IMR-90 (cell line): ENCODE data around the gene ADGRL4. TPM values are rescaled to one million over a fixed set of nuclear protein-coding genes. Genes with fewer than 3 reads are reported as not detected.

Experiments
- ATAC-seq: fragments of 200-7000 bp; cut with Tn5 transposase; 2 replicates; pipeline ENCODE4 v1.9.1; 2020; ENCODE audit warnings: low read depth, mild to moderate bottlenecking, moderate library complexity
- BruUV-seq: library from RNA; stranded (reverse); fragments of 400-500 nt; replicated peaks from 2 replicates; lab custom pipeline; 2021; lab: Mats Ljungman, UMichigan
- CTCF ChIA-PET: fragments of 300-600 bp; formaldehyde crosslinking; extraction: SDS; loops from one replicate; lab custom pipeline; 2021; ENCODE audit warnings: antibody characterized with exemption; lab: Yijun Ruan, JAX
- POLR2A ChIA-PET: fragments of 300-600 bp; sonication (Branson Sonifier 250); formaldehyde crosslinking; loops from one replicate; lab custom pipeline; 2022; ENCODE audit warnings: antibody characterized with exemption; ENCODE audit not compliant: unreplicated experiment; lab: Charles Lee
- DNase-seq: peaks from one replicate; pipeline ENCODE4 v3.0.0; 2013
- H2AFZ ChIP-seq: replicated peaks from 2 replicates; pipeline ENCODE3; 2013; ENCODE audit warnings: low read length, mild to moderate bottlenecking; ENCODE audit not compliant: poor library complexity
- H2AK5ac ChIP-seq: 2 replicates; pipeline ENCODE4 v1.6.1; 2013; ENCODE audit warnings: low read depth, low read length, inconsistent platforms
- H2AK9ac ChIP-seq: replicated peaks from 2 replicates; pipeline ENCODE3; 2013; ENCODE audit warnings: mild to moderate bottlenecking, low read depth, low read length, moderate library complexity; ENCODE audit not compliant: poor library complexity
- H2BK120ac ChIP-seq: 2 replicates; pipeline ENCODE4 v1.6.1; 2013; ENCODE audit warnings: low read depth, low read length, inconsistent platforms
- H2BK15ac ChIP-seq: 3 replicates; pipeline ENCODE4 v1.6.1; 2013; ENCODE audit warnings: low read depth, low read length, inconsistent platforms
- H2BK20ac ChIP-seq: 2 replicates; pipeline ENCODE4 v1.6.1; 2013; ENCODE audit warnings: low read depth, mild to moderate bottlenecking, inconsistent platforms, low read length, moderate library complexity
- H2BK5ac ChIP-seq: 2 replicates; pipeline ENCODE4 v1.6.1; 2013; ENCODE audit warnings: mild to moderate bottlenecking, low read depth, low read length, inconsistent platforms; ENCODE audit not compliant: poor library complexity, severe bottlenecking
- H3K14ac ChIP-seq: replicated peaks from 2 replicates; pipeline ENCODE4 v1.6.1; 2013; ENCODE audit warnings: low read depth, low read length, inconsistent platforms
- H3K18ac ChIP-seq: 2 replicates; pipeline ENCODE4 v1.6.1; 2013; ENCODE audit warnings: low read depth, low read length, control low read depth
- H3K23ac ChIP-seq: 2 replicates; pipeline ENCODE4 v1.6.1; 2013; ENCODE audit warnings: low read depth, low read length, inconsistent platforms
- H3K27ac ChIP-seq: 2 replicates; pipeline ENCODE4 v1.5.1; 2013; ENCODE audit warnings: mild to moderate bottlenecking, control low read depth, low read length; ENCODE audit not compliant: insufficient read depth
- H3K27me3 ChIP-seq: 2 replicates; pipeline ENCODE4 v1.6.1; 2013; ENCODE audit warnings: low read length; ENCODE audit not compliant: control insufficient read depth, insufficient read depth
- H3K36me3 ChIP-seq: 2 replicates; pipeline ENCODE4 v1.6.1; 2013; ENCODE audit warnings: low read length, mixed read lengths; ENCODE audit not compliant: control insufficient read depth, insufficient read depth
- H3K4ac ChIP-seq: 2 replicates; pipeline ENCODE4 v1.6.1; 2013; ENCODE audit warnings: low read depth, low read length, inconsistent platforms
- H3K4me1 ChIP-seq: 2 replicates; pipeline ENCODE4 v1.6.1; 2013; ENCODE audit warnings: low read length, mixed read lengths; ENCODE audit not compliant: control insufficient read depth, insufficient read depth
- H3K4me2 ChIP-seq: 2 replicates; pipeline ENCODE4 v1.6.1; 2013; ENCODE audit warnings: low read depth, mild to moderate bottlenecking, control low read depth, low read length, moderate library complexity
- H3K4me3 ChIP-seq: 2 replicates; pipeline ENCODE4 v1.5.1; 2013; ENCODE audit warnings: low read depth, mild to moderate bottlenecking, control low read depth, low read length, moderate library complexity; ENCODE audit not compliant: insufficient read depth
- H3K56ac ChIP-seq: 2 replicates; pipeline ENCODE4 v1.6.1; 2013; ENCODE audit warnings: low read length, inconsistent platforms; ENCODE audit not compliant: insufficient read depth; ENCODE audit errors: extremely low read depth
- H3K79me1 ChIP-seq, 2 experiments: 2 replicates each; pipeline ENCODE4 v1.6.1; 2013; ENCODE audit warnings: low read length in 2 of 2, inconsistent platforms in 1 of 2, low read depth in 1 of 2
- H3K9ac ChIP-seq: 2 replicates; pipeline ENCODE4 v1.6.1; 2013; ENCODE audit warnings: low read depth, low read length, control low read depth
- H3K9me1 ChIP-seq: 2 replicates; pipeline ENCODE4 v1.6.1; 2013; ENCODE audit warnings: low read length, inconsistent platforms; ENCODE audit not compliant: insufficient read depth
- H3K9me3 ChIP-seq: 2 replicates; pipeline ENCODE4 v1.6.1; 2013; ENCODE audit warnings: low read length; ENCODE audit not compliant: control insufficient read depth, insufficient read depth
- H4K20me1 ChIP-seq: 2 replicates; pipeline ENCODE4 v1.6.1; 2013; ENCODE audit warnings: low read length, inconsistent platforms; ENCODE audit not compliant: insufficient read depth
- H4K5ac ChIP-seq: 2 replicates; pipeline ENCODE4 v1.6.1; 2013; ENCODE audit warnings: mild to moderate bottlenecking, low read depth, low read length, control low read depth
- H4K8ac ChIP-seq, 2 experiments: 2 replicates each; pipeline ENCODE4 v1.6.1; 2013; ENCODE audit warnings: low read depth in 2 of 2, low read length in 2 of 2, control low read depth in 1 of 2, inconsistent platforms in 1 of 2
- H4K91ac ChIP-seq: 2 replicates; pipeline ENCODE4 v1.6.1; 2013; ENCODE audit warnings: low read depth, low read length, inconsistent platforms; ENCODE audit not compliant: insufficient read depth
- BHLHE40 ChIP-seq: fragments of 150-350 bp; IDR thresholded peaks from 2 replicates; pipeline ENCODE4 v1.6.1; 2016; ENCODE audit warnings: mild to moderate bottlenecking, low read depth, low read length
- CEBPB ChIP-seq: IDR thresholded peaks from 2 replicates; pipeline ENCODE4 v1.6.1; 2012; ENCODE audit warnings: low read depth, low read length, improper control_type of control experiment
- CHD1 ChIP-seq: IDR thresholded peaks from 2 replicates; pipeline ENCODE4 v1.6.1; 2012; ENCODE audit warnings: low read depth, low read length, improper control_type of control experiment
- CTCF ChIP-seq: conservative IDR thresholded peaks from 2 replicates; pipeline ENCODE4 v1.5.1; 2012; ENCODE audit warnings: mild to moderate bottlenecking, low read depth, low read length, improper control_type of control experiment
- ELK1 ChIP-seq: fragments of 150-350 bp; IDR thresholded peaks from 2 replicates; pipeline ENCODE4 v1.6.1; 2016; ENCODE audit warnings: low read depth, mild to moderate bottlenecking, low read length, moderate library complexity, borderline replicate concordance
- FOS ChIP-seq: fragments of 150-350 bp; IDR thresholded peaks from 2 replicates; pipeline ENCODE4 v1.6.1; 2016; ENCODE audit warnings: low read depth, low read length
- MAFK ChIP-seq: IDR thresholded peaks from 2 replicates; pipeline ENCODE4 v1.6.1; 2012; ENCODE audit warnings: low read depth, low read length, improper control_type of control experiment
- MAZ ChIP-seq: IDR thresholded peaks from 2 replicates; pipeline ENCODE4 v1.6.1; 2012; ENCODE audit warnings: low read depth, mild to moderate bottlenecking, low read length, improper control_type of control experiment, moderate library complexity, borderline replicate concordance
- MXI1 ChIP-seq: IDR thresholded peaks from 2 replicates; pipeline ENCODE4 v1.6.1; 2012; ENCODE audit warnings: low read depth, mild to moderate bottlenecking, low read length, moderate library complexity, borderline replicate concordance
- NFE2L2 ChIP-seq: fragments of 150-350 bp; IDR thresholded peaks from 2 replicates; pipeline ENCODE4 v1.6.1; 2016; ENCODE audit warnings: low read depth, mild to moderate bottlenecking, low read length
- POLR2A ChIP-seq: IDR thresholded peaks from 2 replicates; pipeline ENCODE4 v1.6.1; 2012; ENCODE audit warnings: mild to moderate bottlenecking, low read depth, low read length
- RAD21 ChIP-seq: IDR thresholded peaks from 2 replicates; pipeline ENCODE4 v1.6.1; 2012; ENCODE audit warnings: low read length, improper control_type of control experiment
- RCOR1 ChIP-seq: IDR thresholded peaks from 2 replicates; pipeline ENCODE4 v1.6.1; 2012; ENCODE audit warnings: mild to moderate bottlenecking, low read length, improper control_type of control experiment; ENCODE audit not compliant: insufficient replicate concordance
- RFX5 ChIP-seq: IDR thresholded peaks from 2 replicates; pipeline ENCODE4 v1.8.0; 2012; ENCODE audit warnings: low read depth, mild to moderate bottlenecking, low read length, moderate library complexity
- SMC3 ChIP-seq: fragments of 150-350 bp; IDR thresholded peaks from 2 replicates; pipeline ENCODE4 v1.6.1; 2016; ENCODE audit warnings: low read depth, mild to moderate bottlenecking, antibody characterized with exemption, low read length, moderate library complexity
- USF2 ChIP-seq: fragments of 150-350 bp; IDR thresholded peaks from 2 replicates; pipeline ENCODE4 v1.6.1; 2017; ENCODE audit warnings: mild to moderate bottlenecking, antibody characterized with exemption, low read length, low read depth
- WGBS, 2 experiments: methylation state at CpG; one replicate each; pipeline versions ENCODE4 v1.1.5 to v1.1.7; 2013; ENCODE audit warnings: missing lambda C conversion rate in 2 of 2; ENCODE audit not compliant: insufficient read length in 1 of 2; ENCODE audit errors: extremely low coverage in 2 of 2; 5-methylcytosine and 5-hydroxymethylcytosine counted together
- dilution Hi-C: fragments of 300-500 bp; cut with HindIII; formaldehyde crosslinking; loops from one replicate; pipeline ENCODE4 v1.14.3; 2018; ENCODE audit warnings: low sequenced_read_pairs; ENCODE audit not compliant: unreplicated experiment
- in situ Hi-C: fragments of 300-500 bp; cut with MboI; formaldehyde crosslinking; loops from 3 replicates; pipeline ENCODE4 v1.14.3; 2019; ENCODE audit warnings: low sequenced_read_pairs, inconsistent platforms, mixed read lengths
- intact Hi-C: fragments of 100-400 bp; cut with micrococcal nuclease; formaldehyde crosslinking; loops from 2 replicates; pipeline ENCODE4 v1.10.0; 2022
- polyA plus RNA-seq, 3 experiments: library from polyadenylated mRNA; depleted of rRNA; stranded (reverse); fragments of >200 nt; gene quantifications; 2 replicates each; pipeline ENCODE4 v1.2.3, GENCODE V29; 2012; ENCODE audit warnings: low replicate concordance in 1 of 3
- total RNA-seq: library from RNA; depleted of rRNA; stranded (reverse); fragments of >200 nt; gene quantifications from 2 replicates; pipeline ENCODE4 v1.2.3, GENCODE V29; 2012

The ADGRL4 gene
- total and polyA plus RNA-seq, 2 of the 4 experiments (the other 2 are of a cell fraction), result 3.2 to 4.5 TPM

- Histone ChIP-seq H3K18ac (no peak overlapping the region), H2BK15ac (no peak overlapping the region), H2AK5ac (no peak overlapping the region), H3K9me1 (no peaks in the 10 kb centered on the region), H3K23ac (no peak overlapping the region), H3K4me2 (no peak overlapping the region), H3K4me1 (no peaks in the 10 kb centered on the region), H2BK5ac (no peak overlapping the region), H2AFZ (no peak overlapping the region), H2BK20ac (no peak overlapping the region), H4K8ac (no peak overlapping the region), H3K56ac (no peak overlapping the region), H3K9ac (no peak overlapping the region), H4K20me1 (no peaks in the 10 kb centered on the region), H2BK120ac (no peak overlapping the region), H3K9me3 (no peaks in the 10 kb centered on the region), H4K5ac (no peak overlapping the region), H2AK9ac (no peak overlapping the region), H4K91ac (no peak overlapping the region), H3K14ac (no peak overlapping the region), H3K36me3 (no peaks in the 10 kb centered on the region), H3K27me3 (no peaks in the 10 kb centered on the region), H3K79me1 (no peaks in the 10 kb centered on the region), H3K4me3 (no peak overlapping the region), H3K27ac (no peak overlapping the region), H3K4ac (no peak overlapping the region)
- ATAC-seq (no peak), DNase-seq (no peak)
- intact Hi-C loops (no loop called here), dilution Hi-C loops (no loop called here), in situ Hi-C loops (no loop called here)
- WGBS, 2 experiments, result no CpG with 5 or more reads among the region's 3 CpGs
- CTCF ChIA-PET, result no interaction called here
- TF ChIP-seq RAD21, result no peak
- TF ChIP-seq POLR2A, result no peak
- TF ChIP-seq CEBPB, result no peak
- no peak for TF ChIP-seq CTCF
- no peak for TF ChIP-seq BHLHE40
- TF ChIP-seq CHD1, result no peak
- no peak for TF ChIP-seq MXI1
- TF ChIP-seq FOS, result no peak
- TF ChIP-seq NFE2L2, result no peak
- TF ChIP-seq SMC3, result no peak
- TF ChIP-seq MAZ, result no peak
- TF ChIP-seq RFX5, result no peak
- no peak for TF ChIP-seq ELK1
- TF ChIP-seq USF2, result no peak
- no peak for TF ChIP-seq RCOR1
- TF ChIP-seq MAFK, result no peak
- no TSS peak for BruUV-seq
- POLR2A ChIA-PET, result interaction anchor here (0.7 kb wide), 1 partner anchor 25 kb away, joined by 3 read pairs; no protein-coding TSS in a partner anchor
Observed at GRCh38 chr1:79004916-79005315, 1.6 kb downstream of the ADGRL4 start.
